CD1c-positive myeloid dendritic cell (primary cell): Measurements from ENCODE around the gene SLCO3A1.

ENCODE experiments used
- DNase-seq: peaks from one replicate; pipeline ENCODE4 v3.0.0-alpha.2; 2016; ENCODE audit errors: extremely low spot score

Gene SLCO3A1

DNA sequence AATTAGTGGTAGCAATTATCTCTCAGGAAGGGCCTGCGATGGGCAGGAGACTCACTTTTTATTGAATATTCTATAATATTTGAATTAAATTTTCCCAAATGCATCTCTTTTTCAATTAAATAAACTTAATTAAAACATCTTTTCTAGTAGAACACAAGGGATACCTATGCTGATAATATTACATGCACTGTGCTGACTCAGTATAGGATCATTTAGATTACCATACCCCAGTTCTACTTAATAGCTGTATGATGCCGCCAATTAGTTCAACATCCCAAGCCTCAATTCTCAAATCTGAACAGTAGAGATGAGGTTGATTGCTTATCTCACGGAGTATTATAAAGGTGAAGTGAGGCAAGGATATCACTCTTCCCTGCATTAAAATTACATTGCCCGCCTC is 149.2 kb downstream of the SLCO3A1 start:
- no peak for DNase-seq

DNA sequence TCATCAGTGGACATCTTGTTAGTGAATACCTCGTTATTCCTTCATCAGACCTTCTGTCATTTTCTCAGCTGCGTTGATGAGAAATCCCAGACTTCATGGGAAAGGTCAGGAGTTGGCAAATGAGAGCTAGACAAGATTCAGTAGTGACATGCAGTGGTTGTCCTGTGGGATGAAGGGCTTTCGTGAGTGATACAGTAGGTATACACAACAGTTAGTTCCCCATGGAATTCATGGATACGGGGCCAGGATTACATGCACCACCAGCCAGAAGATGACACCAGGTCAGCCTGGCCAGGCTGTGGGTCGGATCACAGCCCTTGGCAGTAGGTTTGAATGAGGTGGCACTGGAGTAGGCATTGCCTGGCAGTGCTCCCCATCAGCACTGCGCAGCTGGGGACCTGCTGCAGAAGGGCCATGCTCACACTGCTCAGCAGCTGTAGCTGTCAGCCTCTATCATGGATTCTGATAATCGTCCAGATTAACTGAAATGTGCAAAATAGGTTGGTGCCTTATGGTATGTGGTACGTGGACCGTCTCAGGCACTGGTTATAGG is 150.1 kb downstream of the SLCO3A1 start:
- no peak for DNase-seq

DNA sequence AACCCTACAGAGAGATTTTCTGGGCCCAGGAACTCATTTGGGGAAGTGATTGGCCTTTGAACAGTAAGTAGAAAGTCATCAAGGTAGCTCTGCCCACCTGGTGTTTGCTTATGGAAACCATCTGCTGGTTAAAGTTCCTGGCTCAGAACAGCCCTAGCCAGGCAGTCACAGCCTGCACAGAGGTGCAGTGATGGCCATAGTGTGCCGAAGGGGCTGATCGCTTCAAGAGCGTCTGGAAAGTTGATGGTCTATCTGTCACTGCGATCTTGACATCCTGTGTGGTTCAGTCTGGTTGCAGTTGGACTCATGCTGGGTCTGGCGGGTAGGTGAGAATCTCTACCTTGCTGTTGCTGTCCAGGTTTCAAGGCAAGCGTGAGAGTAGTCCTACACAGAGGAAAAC is 151.6 kb downstream of the SLCO3A1 start:
- no peak for DNase-seq

DNA sequence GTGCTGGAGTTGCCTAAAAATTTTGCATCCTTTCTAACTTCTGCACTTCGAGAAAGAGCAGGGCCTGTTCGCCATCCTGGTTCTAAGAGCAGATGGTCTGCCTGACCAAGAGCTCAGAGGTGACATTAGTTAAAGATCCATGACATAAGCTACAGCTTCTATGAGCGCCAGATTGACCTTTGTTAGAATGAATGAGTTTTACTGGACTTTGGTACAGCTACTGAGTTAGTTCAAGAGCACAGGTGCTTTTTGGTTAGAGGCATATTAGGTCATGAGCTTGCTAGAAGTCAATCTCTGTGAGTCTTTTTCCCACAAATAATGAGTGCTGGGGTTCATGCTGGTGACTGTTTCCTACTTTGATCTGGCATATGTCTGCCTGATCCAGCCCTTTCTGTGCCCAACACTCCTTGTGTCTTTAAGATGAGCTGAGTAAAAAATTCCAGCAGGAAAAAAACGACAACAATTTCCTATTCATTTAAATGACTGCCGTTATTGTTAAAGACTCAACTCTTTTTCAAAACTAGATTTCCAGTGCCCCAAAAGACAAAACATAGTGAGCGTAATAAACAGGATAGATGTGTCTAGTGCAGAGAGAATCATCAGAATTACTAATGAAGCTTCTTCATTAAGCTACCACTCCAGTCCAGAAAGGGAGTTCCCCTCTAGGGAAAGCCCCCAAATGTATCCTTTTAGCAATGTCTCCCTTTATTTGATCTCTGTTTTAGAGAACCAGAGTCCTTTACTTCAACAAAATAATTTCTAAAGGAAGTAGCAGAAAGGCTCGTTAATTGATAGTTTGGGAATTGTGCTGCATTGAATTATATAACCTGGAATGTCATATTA is 152.9 kb downstream of the SLCO3A1 start:
- DNase-seq: no peak

DNA sequence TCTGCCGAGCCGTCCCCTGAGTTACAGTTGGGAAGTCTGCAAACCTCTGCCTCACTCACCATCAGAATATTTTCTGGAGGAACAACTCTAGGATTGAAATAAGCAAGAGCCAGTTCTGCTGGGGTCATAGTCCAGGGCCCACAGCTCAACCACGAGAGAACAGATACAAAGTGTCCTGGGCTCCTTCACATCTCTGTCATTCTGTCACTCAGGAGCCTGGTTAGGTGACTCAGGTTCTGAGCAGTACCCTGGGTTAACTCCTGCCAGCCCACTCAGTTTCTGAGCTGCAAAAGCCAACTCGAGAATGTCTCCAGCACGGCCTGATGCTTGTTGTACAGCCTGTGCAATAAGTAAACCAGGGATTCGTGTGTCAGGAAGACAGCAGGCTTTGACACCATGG is 155.7 kb downstream of the SLCO3A1 start:
- no peak for DNase-seq

DNA sequence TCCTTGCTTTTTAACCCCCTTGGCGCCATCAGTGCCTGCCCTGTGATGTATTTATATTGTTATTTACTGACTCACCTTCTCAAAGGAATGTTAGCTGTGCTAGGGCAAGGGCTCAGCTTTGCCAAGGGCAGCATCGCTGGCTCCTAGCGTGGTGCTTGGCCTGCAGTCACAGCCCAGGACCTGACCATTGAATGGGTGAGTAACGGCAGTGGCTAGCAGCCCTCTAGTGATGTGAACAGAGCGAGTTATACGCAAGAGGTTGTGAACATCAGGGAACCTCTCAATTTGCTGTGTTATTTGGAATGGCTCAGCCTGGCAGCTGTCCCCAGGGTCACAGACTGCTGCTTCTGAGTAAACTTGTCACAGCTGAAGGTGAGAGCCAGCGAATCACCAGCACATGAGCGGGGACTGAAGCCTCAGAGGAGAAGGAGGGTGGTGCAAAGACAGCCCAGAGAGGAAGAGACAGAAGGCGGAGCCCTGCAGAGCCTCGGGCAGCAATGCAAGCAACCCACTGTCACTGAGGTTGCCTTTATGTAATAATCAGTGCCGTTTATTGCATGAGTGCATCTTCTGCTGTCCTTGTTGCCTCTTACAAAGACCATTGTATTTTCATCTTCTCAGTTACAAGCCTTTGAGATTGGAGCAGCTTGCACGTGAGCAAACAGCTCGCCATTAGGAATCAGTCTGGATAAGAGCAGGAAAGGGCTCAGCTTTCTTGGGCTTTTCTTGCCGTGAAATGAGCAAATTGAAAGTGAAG is 158.3 kb downstream of the SLCO3A1 start:
- DNase-seq: no peak

DNA sequence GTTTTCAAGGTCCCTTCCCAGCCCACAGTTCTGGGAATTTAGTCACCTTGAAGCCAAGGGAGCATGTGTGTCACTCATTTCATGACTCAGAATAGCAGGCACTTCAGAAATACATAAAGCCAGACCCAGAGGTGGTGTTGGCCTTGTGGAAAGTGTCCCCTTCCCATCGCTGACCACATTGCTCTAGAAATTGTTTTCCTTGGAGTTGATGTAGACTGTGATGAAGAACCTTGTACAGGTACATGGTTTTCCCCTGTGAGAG is 158.8 kb downstream of the SLCO3A1 start:
- no peak for DNase-seq

DNA sequence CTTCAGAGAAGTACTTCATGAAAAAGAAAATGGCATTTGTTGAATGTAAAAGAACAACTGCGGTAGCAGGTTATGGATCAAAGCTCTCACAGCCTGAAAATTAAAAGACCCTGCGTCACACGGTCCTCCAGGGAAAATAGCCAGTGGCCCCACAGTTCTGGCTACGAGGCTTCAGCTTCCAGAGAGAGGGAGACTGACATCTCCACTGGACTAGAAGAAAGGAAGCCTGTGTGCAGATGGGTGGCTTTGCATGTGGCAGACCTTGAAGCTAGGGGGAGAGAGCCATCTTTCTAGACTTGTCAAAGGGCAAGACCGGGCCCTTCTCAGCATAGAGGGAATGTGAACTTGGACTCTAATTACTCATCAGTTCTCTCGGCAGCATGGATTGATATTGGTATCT is 159.4 kb downstream of the SLCO3A1 start:
- DNase-seq: no peak

DNA sequence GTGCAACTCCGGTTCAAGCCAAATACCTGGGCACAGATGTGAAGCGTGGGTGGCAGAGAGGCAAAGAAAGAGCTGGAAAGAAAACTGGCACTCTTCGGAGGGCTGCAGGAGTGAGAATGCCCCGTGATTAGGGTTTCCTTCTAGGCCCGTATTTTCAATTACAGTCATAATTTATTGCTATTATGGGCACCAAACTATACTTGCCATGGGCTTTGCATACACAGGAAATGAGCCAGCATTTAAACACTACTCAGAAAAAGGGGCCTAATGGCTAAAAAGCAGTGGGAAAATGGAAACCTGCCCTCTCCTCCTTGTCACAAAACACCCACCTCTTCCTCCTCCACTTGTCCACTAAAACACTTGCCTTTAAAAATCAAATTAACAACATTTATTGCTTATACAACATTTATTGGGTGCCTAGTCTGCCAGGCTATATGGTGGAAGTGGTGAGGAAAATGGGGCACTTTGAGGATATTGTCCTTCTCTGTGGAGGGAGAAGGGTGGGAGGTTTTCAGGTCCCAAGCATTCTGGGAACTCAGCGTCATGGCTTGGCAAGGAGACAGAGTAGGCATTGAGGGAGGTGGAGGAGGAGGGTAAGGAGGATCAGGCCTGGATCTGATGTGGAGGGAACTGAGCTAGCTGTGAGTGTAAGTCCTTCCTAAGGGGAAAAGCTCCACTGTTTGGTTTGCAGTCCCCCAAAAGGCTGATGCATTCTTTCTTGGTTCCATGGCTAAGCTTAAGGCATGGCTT is 160.9 kb downstream of the SLCO3A1 start:
- no peak for DNase-seq

DNA sequence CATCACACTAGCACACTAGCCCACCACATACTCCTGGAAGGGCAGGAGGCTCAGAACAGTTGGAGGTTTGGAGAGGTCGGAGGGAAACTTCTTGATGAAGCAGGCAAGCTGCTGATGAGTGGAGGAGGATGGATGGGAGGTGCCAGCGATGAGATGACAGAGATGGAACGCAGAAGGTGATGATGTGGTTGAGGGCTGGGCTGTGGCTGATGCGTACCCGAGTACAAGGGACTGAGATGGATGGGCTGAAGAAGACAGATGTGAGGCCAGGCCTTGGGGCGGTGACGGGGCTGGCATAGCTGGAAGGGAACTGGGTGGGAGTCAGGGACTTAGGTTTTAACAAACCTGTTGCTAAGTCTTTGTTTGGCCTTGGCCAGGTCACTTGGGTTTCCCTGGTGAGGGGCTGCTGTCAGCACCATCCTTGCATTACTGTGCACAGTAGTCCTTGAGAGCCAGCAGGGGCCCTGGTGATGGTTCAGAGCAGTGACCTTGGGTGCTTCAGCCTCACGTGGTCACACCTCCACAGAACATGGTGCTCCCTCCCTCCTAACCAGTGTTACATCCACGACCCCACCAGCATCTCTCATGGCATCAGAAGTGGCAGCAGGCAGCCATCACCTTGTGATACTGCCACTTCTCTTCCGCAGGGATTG is 164.5 kb downstream of the SLCO3A1 start:
- no peak for DNase-seq

DNA sequence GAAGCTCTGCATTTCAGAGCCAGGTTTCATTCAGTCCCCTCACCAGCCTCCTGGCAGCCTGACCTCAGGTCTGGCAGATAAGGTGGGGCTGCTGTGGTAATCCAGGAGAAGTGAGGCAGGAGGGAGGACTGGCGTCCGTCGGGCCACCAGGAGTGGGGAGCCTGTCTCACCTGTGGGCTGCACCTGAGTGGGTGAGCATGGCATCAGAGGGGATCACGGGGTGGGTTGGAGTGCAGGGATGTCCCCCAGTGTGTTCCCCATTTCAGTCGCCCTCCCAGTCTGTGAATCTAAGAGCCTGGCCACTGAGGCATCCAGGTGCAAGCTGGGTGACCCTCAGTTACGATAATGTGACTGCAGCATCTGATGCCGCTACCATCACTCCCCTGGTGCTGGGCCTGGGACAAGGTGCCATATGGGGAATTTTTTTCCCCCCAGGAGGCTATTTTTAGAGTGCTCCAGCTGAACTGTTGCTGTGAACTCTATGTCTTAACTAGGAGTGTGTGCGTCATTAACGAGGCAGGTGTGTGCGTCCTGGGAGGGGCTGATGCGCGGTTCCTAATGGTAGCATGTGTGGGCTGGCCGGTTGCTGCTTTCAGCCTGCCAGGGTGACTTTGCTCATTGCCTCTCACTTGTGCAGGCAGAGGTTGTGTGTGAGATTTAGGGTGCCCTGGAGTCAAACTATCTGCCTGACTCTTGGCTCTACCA is 165.2 kb downstream of the SLCO3A1 start:
- no peak for DNase-seq

DNA sequence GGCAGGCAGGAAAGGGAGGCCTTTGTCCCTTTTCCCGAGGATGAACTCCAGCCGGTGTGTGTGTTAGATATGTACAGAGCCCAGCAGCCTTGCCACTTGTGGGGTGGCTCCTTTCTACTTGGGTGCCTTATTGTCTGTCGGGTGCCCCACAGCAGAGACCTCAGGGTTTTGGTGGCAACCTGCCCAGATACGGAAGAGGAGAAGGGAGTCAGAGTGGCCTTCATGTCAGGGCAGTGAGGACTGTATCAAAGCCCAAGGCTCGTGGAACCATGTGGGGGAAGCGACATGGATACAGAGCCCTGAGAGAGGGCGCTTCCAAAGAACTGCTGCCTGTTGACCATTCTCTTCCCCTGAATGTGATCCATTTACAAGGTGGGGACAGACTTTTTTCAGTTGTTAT is 166.2 kb downstream of the SLCO3A1 start:
- DNase-seq: no peak

DNA sequence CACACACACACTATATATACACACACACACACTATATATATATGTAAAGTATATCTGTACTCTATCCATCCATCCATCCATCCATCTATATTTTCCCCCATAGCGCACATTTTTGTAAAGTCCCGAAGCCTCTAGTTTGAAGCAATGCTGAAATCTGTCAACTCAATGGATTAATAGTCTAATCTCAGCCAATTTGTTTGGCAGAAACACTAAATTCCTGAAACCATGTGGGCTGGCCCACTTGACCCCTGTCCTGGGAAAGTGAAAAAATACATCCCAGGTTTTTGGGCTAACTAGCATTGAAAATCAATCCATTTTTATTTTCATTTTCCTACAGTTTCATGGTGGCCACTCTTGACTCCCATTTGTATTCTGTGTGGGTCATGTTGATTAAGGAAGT is 166.7 kb downstream of the SLCO3A1 start:
- DNase-seq: no peak

DNA sequence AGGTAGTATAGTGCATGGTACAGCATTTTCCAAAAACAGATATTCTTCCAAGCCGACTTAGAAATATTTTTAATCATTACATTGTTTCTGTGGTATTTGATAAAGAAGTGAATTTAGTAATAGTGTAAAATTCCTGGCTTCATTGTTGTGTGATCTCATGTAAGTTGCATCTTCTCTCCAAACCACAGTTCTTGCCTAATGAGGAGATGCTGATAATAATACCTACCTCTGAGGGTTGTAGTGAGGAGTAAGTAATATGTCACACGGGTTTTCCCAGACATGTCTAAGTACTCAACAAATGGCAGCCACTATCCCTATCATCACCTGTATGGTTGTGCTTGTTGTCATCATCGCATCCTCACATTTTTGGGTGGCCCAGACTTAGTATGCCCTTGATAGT is 167.3 kb downstream of the SLCO3A1 start:
- no peak for DNase-seq

DNA sequence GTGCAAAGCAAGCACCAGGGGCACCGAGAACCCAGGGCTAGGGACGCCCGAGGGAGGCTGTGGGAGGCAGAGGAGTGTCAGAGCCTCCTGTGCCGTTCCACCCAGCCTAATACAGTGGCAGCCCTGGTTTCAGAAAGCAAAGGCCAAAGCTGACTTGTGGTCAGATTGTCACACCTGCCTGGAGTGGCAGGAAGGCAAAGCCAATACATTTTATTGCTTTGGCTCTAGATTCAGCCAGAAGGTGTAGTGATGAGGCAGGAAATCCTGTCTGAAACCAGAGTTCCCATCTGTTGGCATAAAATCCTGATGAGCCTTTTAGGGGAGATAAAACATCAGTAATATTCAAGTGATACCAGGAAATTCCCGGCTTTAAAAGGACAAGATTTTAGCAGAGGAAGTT is 168.3 kb downstream of the SLCO3A1 start:
- no peak for DNase-seq

DNA sequence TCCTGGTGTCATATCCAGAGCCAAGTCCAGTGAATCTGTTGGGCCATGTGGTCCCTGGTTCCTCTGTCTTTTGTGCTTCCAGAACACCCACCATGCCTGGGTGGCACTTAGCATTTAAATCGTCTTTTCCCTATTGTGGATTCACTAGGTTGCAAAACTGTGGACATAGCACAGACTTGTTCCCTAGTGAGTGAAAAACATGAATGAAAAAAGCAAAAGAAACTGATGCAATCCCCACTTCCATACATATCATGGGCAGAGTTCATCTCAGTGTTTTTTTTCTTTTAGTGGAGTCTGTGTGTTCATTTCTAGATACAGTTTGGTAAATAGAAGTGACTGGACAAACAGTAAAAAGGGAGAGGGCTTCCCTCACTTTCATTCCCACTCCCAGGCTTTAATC is 170.5 kb downstream of the SLCO3A1 start:
- no peak for DNase-seq

DNA sequence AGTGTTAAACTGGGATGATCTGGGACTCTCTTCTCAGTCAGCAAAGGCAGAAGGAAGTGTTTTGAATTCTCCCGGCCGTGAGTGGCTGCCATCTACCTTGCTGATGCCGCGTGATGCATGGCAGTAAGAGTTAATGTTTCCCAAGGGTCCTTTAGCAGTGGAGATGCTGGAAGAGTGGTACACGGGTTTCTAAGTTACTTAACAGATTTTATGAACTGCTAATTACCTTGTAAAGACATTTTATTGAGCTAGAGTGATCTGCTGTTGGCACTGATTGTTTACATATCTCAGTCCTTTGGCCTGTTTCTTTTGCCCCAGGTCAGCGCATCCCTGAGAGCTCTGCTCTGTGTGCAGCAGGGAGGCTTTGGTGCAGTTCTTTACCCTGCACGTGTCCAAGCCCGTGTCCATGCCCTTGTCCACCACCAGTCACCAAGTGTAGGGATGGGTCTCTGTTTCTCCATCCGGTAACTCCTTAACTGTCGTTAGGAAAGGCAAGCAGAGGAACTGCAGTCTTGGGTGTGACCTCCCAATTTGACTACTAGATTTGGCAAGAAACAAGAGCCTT is 172.3 kb downstream of the SLCO3A1 start:
- DNase-seq: no peak

DNA sequence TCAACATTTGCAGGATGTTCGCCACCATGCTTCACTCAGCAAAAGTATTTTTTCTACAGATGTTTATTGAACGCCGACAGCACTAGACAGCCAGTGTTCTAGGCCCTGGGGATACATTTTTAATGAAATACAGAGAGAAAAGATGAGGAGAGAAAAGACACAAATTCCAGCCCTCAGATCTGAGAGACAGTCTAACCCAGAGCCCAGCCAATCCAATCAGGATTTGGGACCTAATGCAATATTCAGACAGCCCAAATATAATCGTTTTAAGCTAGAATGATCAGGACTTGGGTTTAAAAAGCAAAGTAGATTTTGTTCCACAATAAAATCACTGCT is 174.8 kb downstream of the SLCO3A1 start:
- no peak for DNase-seq

DNA sequence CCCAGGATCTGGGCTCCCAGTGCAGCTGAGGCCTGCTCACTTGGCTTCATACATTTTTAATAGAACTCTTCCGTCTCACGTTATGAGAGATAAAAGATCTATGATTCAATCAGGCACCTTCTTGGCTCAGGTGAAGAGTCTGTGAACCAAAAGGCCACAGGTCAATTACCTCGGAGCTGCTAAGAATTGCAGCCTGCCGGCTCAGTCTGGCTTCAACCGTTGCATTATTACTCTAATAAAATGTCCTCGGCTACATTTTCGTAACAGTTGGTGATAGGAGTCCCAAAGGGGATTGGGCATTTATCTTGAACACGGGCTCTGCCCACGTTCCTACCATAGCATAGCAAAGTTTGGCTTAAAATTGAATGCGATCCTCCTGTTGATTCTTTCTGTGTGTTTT is 176.3 kb downstream of the SLCO3A1 start:
- no peak for DNase-seq

DNA sequence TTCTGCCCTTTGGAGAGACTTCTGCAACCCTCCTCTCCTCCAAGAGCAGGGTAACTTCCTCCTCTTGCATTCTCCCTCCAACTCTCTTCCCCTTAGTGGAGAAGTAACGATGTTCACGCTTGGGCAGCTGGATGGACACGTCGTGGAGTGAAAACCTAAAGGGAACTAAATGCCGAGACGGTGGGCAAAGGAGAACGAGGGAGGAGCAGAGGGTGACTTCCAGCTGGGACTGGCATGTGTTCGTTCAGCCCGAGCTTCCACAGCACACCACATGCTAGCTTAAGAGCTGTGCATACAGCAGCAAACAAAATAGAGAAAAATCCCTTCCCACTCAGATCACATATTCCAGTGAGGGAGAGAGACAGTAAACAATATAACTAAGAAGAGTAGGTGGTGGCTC is 179.8 kb downstream of the SLCO3A1 start:
- no peak for DNase-seq

DNA sequence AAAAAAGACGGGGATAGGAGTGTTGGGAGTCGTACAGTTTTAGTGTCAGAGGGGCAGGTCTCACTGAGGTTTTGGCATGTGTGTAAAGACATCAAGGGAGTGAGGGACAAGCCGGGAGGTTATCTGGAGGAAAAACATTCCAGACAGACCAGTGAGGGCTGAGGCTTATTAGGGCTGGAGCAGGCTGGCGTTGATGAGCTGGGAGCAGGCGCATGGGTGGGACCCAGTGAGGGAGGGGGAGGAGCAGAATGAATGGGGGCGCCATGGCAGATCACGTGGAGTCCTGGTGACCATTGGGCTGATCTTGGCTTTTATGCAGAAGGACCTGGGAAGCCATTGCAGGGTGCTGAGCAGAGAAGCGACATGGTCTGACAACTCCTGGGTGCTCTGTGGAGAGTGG is 180.2 kb downstream of the SLCO3A1 start:
- DNase-seq: no peak
